ELR (cell line): ENCODE measurements around the gene DIPK1A.
A peak's percentile ranks its signal among the peaks of the same experiment; 100 is the strongest.
"Not testable (repeated sequence)": the region's sequence is repeated elsewhere in the genome, so short reads cannot be mapped to it uniquely, and the experiment has no call there.

Experiments
- DNase-seq: peaks from one replicate; pipeline ENCODE4 v3.0.0-alpha.2; 2015; ENCODE audit warnings: low read depth

The DIPK1A gene

GRCh38 chr1:92921031-92922023 lies 39.9 kb downstream of the DIPK1A start:
- no peak for DNase-seq

DNA sequence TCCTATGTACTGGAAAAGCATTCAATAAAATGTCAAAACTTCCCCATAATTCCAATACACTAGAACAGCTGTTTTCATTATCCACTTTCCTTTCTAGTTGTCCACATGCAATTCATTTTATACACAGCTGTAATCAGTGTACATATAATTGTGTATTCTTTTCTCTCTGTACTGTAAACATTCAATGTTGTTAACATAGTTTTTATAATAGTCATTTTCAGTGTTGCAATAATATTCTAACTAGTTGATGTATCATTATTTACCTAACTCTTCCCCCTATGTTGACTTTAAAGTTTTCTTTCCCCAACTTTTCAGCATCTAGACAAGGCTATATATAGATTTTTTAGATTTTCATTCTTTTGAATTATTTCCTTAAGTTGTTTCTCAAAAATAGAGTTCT lies 44.4 kb downstream of the DIPK1A start:
- peak; percentile 66 for DNase-seq

DNA sequence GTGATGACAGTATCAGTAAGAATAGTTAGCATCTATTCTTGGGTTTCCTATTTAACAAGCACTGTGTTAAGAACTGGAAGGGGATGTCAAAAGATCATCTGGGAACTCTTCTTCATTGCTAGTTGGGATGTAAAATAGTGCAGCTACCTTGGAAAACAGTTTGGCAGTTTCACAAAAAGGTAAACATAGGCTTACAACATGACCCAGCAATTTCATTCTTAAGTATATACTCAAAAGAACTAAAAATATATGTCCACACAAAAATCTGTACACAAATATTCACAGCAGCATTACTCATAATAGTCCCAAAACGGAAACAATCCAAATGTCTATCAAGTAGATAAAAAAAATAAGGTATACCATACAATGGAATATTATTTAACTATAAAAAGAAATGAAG lies 45.7 kb downstream of the DIPK1A start:
- DNase-seq = no peak

GRCh38 chr1:92913093-92913819 lies 48.0 kb downstream of the DIPK1A start:
- DNase-seq = no peak

- DNase-seq = peak; percentile 33
Measured at GRCh38 chr1:92910081-92910480, 51.2 kb downstream of the DIPK1A start.

DNA sequence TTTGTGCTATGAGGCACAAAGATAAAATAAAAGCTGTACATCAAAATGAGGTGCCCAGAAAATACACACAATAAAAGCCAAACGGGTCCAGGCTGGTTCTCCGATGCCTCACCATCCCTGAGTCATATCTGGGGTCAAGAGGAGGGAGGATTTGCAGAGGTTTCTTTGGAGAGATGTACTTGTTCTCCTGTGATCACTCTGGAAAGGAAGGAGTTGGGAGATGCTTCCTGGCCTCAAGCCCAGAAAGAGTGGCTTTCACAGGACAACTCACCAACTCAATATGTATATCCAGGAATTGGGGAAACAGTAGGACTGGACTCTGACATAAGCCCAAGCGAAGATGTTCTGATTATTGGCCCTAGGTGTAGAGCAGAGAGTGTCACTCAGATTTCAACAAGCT lies 51.9 kb downstream of the DIPK1A start:
- peak; percentile 98 for DNase-seq

DNA sequence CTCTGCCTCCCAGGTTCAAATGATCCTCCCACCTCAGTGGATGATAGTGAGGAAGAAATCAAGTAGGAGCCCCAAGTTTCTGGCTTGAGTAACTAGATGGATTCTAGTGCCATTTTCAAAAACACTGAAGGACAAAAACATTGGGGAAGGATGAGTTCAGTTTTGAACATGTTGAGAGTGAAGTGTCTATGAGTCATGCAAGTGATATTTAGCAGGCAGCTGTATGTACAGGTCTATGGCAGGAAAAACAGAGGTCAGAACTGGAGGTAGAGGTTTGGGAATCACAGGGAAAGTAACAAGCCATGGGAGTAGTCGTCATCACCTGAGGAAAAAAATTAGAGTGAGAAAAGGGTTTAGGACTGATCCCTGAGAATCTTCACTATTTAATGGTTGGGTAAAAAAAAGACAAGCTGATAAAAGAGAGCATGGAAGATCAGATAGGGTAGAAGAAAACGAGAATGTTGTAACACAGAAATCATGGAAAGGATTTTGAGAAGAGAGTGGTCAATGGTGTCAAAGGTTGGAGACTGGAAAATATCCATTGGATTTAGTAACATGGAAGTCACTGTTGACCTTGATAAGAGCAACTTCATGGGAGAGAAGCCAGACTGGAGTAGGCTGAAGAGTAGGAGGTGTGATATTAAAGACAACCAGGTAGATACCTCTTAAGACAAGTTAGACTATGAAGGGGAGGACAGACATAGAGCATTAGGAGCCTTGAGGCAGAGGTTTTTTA lies 53.1 kb downstream of the DIPK1A start:
- DNase-seq = peak; percentile 65

DNA sequence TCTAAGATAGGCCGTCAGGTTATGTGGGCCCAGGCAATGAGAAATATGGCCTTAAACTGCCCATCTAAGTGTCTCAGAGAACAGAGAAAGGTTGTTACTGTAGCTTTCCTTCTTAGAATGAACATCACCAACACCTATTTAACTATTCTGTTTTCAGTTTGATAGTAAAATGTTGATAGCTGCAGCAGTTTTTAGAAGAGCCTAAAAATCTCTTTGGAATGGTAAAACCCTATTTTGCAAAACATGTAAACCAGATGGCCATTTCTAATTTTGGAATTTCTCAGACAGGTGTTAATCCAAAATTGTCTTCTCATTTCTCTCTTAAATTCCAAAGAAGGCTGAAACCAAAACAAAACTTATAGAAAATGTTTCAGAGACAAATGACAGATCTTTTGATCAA lies 57.5 kb downstream of the DIPK1A start:
- no peak for DNase-seq

DNA sequence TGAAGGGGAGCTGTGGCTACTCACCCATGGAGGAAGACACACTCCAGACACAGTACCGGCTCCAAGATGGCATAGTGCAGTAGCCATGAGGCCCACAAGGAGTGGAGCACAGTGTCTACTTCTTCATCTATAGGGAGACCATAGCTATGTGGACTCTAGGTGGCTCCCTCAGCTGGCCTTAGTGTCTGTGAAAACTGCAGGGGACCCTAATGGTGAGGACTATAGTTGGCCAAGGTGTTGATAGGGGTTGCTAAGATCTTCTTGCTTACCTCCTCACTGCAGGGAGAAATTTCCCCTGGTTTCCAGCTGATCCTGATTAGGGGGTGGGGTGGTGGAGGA lies 58.9 kb downstream of the DIPK1A start:
- no peak for DNase-seq

GRCh38 chr1:92901699-92902405 lies 59.4 kb downstream of the DIPK1A start:
- no peak for DNase-seq

GRCh38 chr1:92901126-92901525 lies 60.1 kb downstream of the DIPK1A start:
- DNase-seq = no peak

DNA sequence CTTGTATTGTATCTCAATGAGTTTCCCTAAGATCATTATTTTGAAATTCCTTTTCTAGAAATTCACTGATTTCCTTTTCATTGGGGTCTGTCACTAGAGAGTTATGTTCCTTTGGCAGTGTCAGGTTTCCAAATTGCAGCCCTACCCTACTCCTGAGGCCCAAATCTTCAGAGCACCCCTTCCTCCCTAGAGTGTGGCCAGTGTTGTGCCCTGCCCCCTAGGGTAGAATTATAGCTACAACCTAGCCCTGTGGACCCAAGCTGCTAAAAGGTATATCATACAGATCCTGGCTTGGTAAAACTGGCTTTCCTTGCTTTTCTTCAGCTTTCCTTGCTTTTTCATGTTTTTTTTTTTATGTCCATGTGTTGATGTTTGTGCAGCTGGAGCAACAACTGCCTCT lies 60.7 kb downstream of the DIPK1A start:
- DNase-seq = no peak

DNA sequence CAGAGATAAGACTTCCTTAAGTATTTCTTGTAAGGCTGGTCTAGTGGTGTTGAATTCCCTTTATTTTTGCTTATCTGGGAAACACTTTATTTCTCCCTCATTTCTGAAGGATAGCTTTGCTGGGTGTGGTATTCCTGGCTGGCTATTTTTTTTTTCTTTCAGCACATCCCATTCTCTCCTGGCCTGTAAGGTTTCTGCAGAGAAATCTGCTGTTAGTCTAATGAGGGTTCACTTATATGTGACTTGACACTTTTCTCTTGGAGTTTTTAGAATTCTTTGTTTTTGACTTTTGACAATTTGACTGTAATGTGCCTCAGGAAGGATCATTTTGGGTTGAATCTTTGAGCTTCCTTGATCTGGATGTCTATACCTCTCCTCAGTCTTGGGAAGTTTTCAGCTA lies 61.5 kb downstream of the DIPK1A start:
- DNase-seq = no peak

- not testable (repeated sequence) for DNase-seq
Measured at GRCh38 chr1:92898053-92898452, 63.2 kb downstream of the DIPK1A start.

DNA sequence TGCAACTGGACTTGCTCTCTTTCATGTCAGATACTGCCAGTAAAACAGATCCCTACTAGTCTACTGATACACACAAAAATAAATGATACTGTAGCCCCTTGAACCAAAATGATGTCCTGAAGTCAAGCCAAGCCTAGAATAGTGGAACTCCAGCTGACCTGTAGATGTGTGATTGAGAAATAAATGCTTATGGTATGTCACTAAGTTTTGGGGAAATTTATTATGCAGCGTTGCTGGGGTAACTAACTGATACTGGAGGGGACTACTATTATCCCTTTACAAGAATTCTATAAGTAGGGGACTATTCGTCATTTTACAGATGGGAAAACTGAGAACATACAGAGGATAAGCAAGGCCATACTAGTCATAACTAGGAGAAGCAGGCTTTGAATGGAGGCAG lies 73.8 kb downstream of the DIPK1A start:
- DNase-seq = no peak

DNA sequence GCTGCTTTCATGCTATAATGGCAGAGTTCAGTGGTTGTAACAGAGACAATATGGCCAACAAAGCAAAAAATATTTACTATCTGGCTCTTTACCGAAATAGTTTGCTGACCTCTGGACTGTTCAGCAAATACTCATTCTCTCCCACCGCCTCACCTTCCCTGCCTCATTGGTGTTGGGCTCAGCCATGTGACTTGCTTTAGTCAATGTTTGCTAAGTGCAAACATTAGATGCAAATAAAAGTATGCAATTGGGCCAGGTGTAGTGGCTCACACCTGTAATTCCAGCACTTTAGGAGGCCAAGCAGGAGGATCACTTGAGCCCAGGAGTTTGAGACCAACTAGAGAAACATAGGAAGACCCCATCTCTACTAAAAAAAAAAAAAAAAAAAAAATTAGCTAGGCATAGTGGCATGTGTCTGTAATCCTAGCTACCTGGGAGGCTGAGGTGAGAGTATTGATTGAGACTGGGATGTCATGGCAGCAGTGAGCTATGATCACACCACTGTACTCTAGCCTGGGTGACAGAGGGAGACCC lies 74.3 kb downstream of the DIPK1A start:
- DNase-seq = no peak

DNA sequence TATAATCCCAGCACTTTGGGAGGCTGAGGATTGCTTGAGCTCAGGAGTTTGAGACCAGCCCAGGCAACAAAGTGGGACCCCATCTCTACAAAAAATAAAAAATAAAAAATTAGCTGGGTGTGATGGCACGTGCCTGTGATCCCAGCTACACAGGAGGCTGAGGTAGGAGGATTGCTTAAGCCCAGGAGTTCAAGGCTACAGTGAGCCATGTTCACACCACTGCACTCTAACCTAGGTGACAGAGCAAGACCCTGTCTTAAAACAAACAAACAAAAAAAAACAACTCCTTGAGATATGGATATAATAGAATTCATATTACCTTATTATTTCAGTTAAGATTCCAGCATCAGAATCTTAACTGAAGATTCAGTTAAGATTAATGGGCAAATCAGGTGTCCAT lies 77.1 kb downstream of the DIPK1A start:
- DNase-seq = no peak

GRCh38 chr1:92883297-92883696 lies 78.0 kb downstream of the DIPK1A start:
- no peak for DNase-seq

GRCh38 chr1:92882819-92883218 lies 78.4 kb downstream of the DIPK1A start:
- peak; percentile 26 for DNase-seq

DNA sequence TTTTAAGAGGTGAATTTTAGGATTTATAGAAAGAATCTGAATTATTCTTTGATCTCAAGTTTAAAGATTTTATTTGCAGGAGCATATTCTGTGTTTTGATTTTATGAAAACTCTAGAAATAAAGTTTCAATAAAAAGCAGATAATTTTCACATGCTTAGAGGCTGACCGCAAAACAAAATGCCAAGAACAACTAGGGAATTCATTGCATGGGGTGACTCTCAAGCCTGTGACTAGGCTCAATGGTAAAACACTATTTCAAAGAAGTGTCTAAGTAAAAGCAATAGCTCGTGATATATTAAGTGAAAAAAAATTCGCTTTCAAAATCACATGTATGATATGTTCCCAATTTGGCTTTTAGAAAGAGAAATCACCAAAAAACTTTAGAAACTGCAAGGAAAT lies 79.9 kb downstream of the DIPK1A start:
- DNase-seq = no peak

DNA sequence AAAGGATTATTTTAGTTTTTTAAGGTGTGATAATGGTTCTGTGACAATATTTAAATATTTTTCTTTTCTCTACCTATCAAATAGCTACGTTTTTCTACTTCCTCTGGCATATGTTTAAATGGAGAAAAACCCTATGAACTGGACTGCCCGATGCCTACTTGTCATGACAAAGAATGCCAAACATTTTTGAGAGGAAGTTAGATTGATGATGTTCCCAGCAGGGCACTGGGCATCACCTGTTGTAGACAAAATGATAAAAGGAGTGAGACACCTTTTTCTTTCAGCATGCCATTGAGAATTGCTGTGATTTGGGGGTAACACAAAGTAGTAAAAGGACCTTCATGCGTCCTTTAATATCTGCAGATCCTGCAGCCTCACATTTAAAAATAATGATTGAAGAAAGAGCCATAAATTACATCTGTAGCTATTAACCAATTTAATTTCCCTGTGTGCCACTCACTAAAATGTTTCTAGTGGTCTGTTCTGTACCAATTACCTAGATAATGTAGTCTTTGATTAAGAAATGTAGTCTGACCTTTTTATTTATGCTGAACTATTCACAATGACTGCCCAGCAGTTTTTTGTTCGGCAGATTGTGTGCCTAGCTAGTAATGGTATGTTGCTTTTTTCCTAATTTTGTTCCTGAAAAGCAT lies 81.8 kb downstream of the DIPK1A start:
- no peak for DNase-seq
